Mesenchymal stem cell (in vitro differentiated cells and primary cell): ENCODE data around the gene FBXO9.

Experiments
- DNase-seq: peaks from one replicate; pipeline ENCODE4 v3.0.0-alpha.2; 2013
- H2AFZ ChIP-seq: one replicate; pipeline ENCODE4 v1.6.1; 2013; ENCODE audit warnings: low read depth, mild to moderate bottlenecking, control low read depth, inconsistent platforms, low read length, moderate library complexity
- H2AK5ac ChIP-seq: 2 replicates; pipeline ENCODE4 v1.6.1; 2013; ENCODE audit warnings: low read length, moderate library complexity, mild to moderate bottlenecking, inconsistent platforms; ENCODE audit not compliant: severe bottlenecking
- H2BK120ac ChIP-seq: one replicate; pipeline ENCODE4 v1.6.1; 2013; ENCODE audit warnings: low read depth, mild to moderate bottlenecking, inconsistent platforms, low read length, moderate library complexity
- H2BK12ac ChIP-seq, 2 experiments: one replicate each; pipeline ENCODE4 v1.6.1; 2013; ENCODE audit warnings: inconsistent platforms in 2 of 2, low read length in 2 of 2, mild to moderate bottlenecking in 2 of 2, moderate library complexity in 2 of 2, control low read depth in 1 of 2
- H2BK15ac ChIP-seq: one replicate; pipeline ENCODE4 v1.6.1; 2013; ENCODE audit warnings: mild to moderate bottlenecking, low read depth, inconsistent platforms; ENCODE audit not compliant: poor library complexity, severe bottlenecking
- H2BK5ac ChIP-seq: 2 replicates; pipeline ENCODE4 v1.6.1; 2013; ENCODE audit warnings: low read depth, mild to moderate bottlenecking, low read length, control low read depth, inconsistent platforms; ENCODE audit not compliant: poor library complexity, severe bottlenecking
- H3K14ac ChIP-seq, 2 experiments: one replicate each; pipeline ENCODE4 v1.6.1; 2013; ENCODE audit warnings: inconsistent platforms in 2 of 2, low read length in 2 of 2, control low read depth in 1 of 2, mild to moderate bottlenecking in 1 of 2, moderate library complexity in 1 of 2
- H3K18ac ChIP-seq, 2 experiments: one replicate each; pipeline ENCODE4 v1.6.1; 2013; ENCODE audit warnings: inconsistent platforms in 2 of 2, low read length in 2 of 2, control low read depth in 1 of 2, low read depth in 1 of 2, mild to moderate bottlenecking in 1 of 2
- H3K23ac ChIP-seq, 2 experiments: one replicate each; pipeline ENCODE4 v1.6.1; 2013; ENCODE audit warnings: inconsistent platforms in 2 of 2, low read length in 2 of 2, mild to moderate bottlenecking in 2 of 2, moderate library complexity in 2 of 2, control low read depth in 1 of 2
- H3K27ac ChIP-seq: 2 replicates; pipeline ENCODE4 v1.5.1; 2013; ENCODE audit warnings: mild to moderate bottlenecking, moderate library complexity, low read length, control low read depth, inconsistent platforms; ENCODE audit not compliant: poor library complexity, severe bottlenecking
- H3K27me3 ChIP-seq, 2 experiments: 2 replicates each; pipeline versions ENCODE4 v1.6.1 to v1.7.0; 2013; ENCODE audit warnings: low read length in 2 of 2, mild to moderate bottlenecking in 2 of 2, moderate library complexity in 2 of 2, control low read depth in 1 of 2, inconsistent platforms in 1 of 2; ENCODE audit not compliant: control insufficient read depth in 1 of 2, insufficient read depth in 1 of 2
- H3K36me3 ChIP-seq, 2 experiments: 2 replicates each; pipeline versions ENCODE4 v1.6.1 to v1.7.0; 2013; ENCODE audit warnings: low read length in 2 of 2, control low read depth in 1 of 2, inconsistent platforms in 1 of 2, low read depth in 1 of 2, mild to moderate bottlenecking in 1 of 2; ENCODE audit not compliant: insufficient read depth in 2 of 2, control insufficient read depth in 1 of 2
- H3K4ac ChIP-seq, 2 experiments: one replicate each; pipeline ENCODE4 v1.6.1; 2013; ENCODE audit warnings: inconsistent platforms in 2 of 2, low read length in 2 of 2, mild to moderate bottlenecking in 2 of 2, moderate library complexity in 2 of 2, control low read depth in 1 of 2, low read depth in 1 of 2
- H3K4me1 ChIP-seq: 2 replicates; pipeline ENCODE4 v1.6.1; 2013; ENCODE audit warnings: low read depth, low read length, control low read depth; ENCODE audit not compliant: control insufficient read depth, insufficient read depth
- H3K4me2 ChIP-seq: 2 replicates; pipeline ENCODE4 v1.6.1; 2013; ENCODE audit warnings: low read length, mild to moderate bottlenecking, inconsistent platforms; ENCODE audit not compliant: poor library complexity, severe bottlenecking
- H3K4me3 ChIP-seq, 2 experiments: 2 replicates each; pipeline versions ENCODE4 v1.5.1 to v1.7.0; 2013; ENCODE audit warnings: low read length in 2 of 2, mild to moderate bottlenecking in 2 of 2, control low read depth in 1 of 2, low read depth in 1 of 2; ENCODE audit not compliant: insufficient read depth in 1 of 2
- H3K79me1 ChIP-seq: replicated peaks from 2 replicates; pipeline ENCODE4 v1.6.1; 2013; ENCODE audit warnings: mild to moderate bottlenecking, control low read depth, low read length, inconsistent platforms; ENCODE audit not compliant: poor library complexity, severe bottlenecking
- H3K9ac ChIP-seq: 2 replicates; pipeline ENCODE4 v1.7.0; 2013; ENCODE audit warnings: mild to moderate bottlenecking, low read length, moderate library complexity
- H3K9me3 ChIP-seq: 2 replicates; pipeline ENCODE4 v1.7.0; 2013; ENCODE audit warnings: mild to moderate bottlenecking, low read length; ENCODE audit not compliant: control insufficient read depth
- H4K8ac ChIP-seq: one replicate; pipeline ENCODE4 v1.6.1; 2013; ENCODE audit warnings: inconsistent platforms, mild to moderate bottlenecking, low read length, moderate library complexity
- H4K91ac ChIP-seq: one replicate; pipeline ENCODE4 v1.6.1; 2013; ENCODE audit warnings: mild to moderate bottlenecking, low read length, inconsistent platforms
- WGBS: methylation state at CpG from one replicate; pipeline ENCODE4 v1.1.7; 2013; ENCODE audit warnings: mixed read lengths; 5-methylcytosine and 5-hydroxymethylcytosine counted together

The FBXO9 gene

DNA sequence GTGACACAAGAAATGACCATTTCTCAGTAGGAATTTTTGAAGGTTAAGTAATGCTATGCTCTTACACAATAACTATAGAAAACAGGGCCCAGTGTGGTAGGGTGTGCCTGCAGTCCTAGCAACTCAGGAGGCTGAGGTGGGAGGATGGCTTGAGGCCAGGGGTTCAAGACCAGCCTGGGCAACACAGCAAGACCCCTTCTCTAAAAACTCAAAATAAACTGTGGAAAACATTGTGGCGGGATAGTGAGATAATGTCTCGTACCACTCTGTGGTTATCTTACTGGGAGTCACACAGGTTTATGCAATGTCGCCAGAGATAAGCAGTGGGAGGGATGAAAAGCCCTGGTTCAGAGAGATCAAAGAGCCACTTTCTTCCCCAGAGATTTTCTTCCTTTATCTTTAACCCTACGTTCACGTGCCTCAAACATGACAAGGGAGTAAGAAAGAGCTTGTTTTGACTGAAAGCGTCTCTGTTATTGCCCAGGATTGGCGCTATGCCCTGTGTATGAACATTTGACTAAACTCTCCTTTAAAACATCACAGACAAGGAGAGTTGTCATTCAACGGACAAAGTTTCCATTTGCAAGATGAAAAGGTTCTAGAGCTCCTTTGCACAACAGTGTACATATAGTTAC is 69.5 kb downstream of the FBXO9 start:
- no peaks in the 10 kb centered on the region for H3K79me1 ChIP-seq
- no peak overlapping the region for H2AK5ac ChIP-seq
- no peak overlapping the region for H4K91ac ChIP-seq
- no peak overlapping the region for H3K9ac ChIP-seq
- H3K14ac ChIP-seq, result no peak overlapping the region
- 43% methylated on average over 7 of the region's 8 CpGs for WGBS
- no peak overlapping the region for H3K4me3 ChIP-seq
- no peak for DNase-seq
- no peak overlapping the region for H2BK5ac ChIP-seq
- peaks cover 0 to 20% of the 10 kb centered on the region in 2 experiments for H3K27me3 ChIP-seq
- H4K8ac ChIP-seq, result no peak overlapping the region
- H3K36me3 ChIP-seq, result no peaks in the 10 kb centered on the region
- H2BK120ac ChIP-seq, result no peak overlapping the region
- H2BK12ac ChIP-seq, result no peak overlapping the region
- H3K4me1 ChIP-seq, result peaks cover 3% of the 10 kb centered on the region
- no peak overlapping the region for H3K4me2 ChIP-seq
- no peak overlapping the region for H2AFZ ChIP-seq
- H3K9me3 ChIP-seq, result no peaks in the 10 kb centered on the region
- H3K4ac ChIP-seq, result no peak overlapping the region
- H2BK15ac ChIP-seq, result no peak overlapping the region
- H3K23ac ChIP-seq, result no peak overlapping the region
- H3K27ac ChIP-seq, result no peak overlapping the region
- no peak overlapping the region for H3K18ac ChIP-seq

DNA sequence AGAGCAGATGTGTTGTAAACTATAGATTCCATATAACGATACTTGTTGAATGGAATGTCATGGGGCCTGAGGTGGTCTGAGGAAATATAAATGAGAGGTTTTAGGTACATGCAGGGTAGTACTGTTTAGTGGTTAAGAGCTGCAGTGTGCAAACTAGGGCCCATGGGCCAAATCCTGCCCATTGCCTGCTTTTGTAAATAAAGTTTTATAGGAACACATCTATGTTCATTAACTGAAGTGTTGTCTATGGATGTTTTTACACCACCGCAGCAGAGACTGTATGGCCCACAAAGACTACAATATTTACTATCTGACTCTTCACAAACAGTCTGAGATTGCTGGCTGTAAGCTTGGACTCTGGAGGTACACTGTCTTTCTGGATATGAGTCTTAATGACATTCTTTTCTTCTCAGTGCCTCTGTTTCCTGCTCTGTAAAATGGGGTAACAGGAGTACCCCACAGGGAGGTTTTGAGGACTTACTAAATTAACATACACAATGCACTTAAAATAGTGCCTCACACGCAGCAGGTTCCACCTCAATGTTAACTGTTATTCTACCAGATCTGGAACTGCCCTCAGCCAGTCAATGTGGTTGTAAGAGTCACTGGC is 70.9 kb downstream of the FBXO9 start:
- 85% methylated on average over 2 of the region's 3 CpGs for WGBS
- Histone ChIP-seq H2BK15ac (no peak overlapping the region), H3K14ac (no peak overlapping the region), H3K4me2 (no peak overlapping the region), H4K8ac (no peak overlapping the region), H2BK12ac (no peak overlapping the region), H3K9ac (no peak overlapping the region), H3K4me3 (no peak overlapping the region), H3K27ac (no peak overlapping the region), H3K79me1 (no peaks in the 10 kb centered on the region), H2BK120ac (no peak overlapping the region), H3K18ac (no peak overlapping the region), H2AFZ (no peak overlapping the region), H3K4ac (no peak overlapping the region), H3K27me3 (peaks cover 0 to 11% of the 10 kb centered on the region in 2 experiments), H2AK5ac (no peak overlapping the region), H3K4me1 (no peaks in the 10 kb centered on the region), H4K91ac (no peak overlapping the region), H3K36me3 (no peaks in the 10 kb centered on the region), H3K9me3 (no peaks in the 10 kb centered on the region), H2BK5ac (no peak overlapping the region), H3K23ac (no peak overlapping the region)
- no peak for DNase-seq

DNA sequence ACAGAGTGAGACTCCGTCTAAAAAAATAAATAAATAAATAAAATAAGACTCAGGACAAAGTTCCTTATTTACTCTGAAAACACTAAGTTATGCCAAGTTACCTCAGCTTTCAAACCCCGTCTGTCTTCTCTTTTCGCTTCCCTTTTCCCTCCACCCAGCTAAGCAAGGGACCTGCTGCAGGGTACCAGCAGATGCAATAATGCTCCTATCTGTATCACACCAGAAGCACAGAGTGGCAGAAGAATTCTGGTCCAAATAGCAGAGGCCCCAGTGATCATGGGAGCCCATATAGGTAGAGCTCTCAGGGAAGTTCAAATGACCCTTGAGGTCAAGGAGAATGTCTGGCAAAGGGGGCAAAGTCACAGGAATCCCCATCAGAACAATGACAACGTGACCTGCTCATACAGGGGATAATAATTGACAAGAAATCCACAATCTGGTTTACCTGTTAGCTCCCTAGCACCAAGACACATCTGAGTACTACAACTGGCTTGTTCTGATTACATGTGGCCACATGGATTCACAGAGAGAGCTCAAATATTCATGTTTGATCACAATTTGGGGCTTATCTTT is 74.7 kb downstream of the FBXO9 start:
- no peaks in the 10 kb centered on the region for H3K36me3 ChIP-seq
- H2BK12ac ChIP-seq, result no peak overlapping the region
- no peak overlapping the region for H3K4me2 ChIP-seq
- no peaks in the 10 kb centered on the region for H3K79me1 ChIP-seq
- H3K14ac ChIP-seq, result no peak overlapping the region
- no peak overlapping the region for H4K8ac ChIP-seq
- H2AFZ ChIP-seq, result no peak overlapping the region
- no peak overlapping the region for H3K4me3 ChIP-seq
- H3K4ac ChIP-seq, result no peak overlapping the region
- H2BK5ac ChIP-seq, result no peak overlapping the region
- no peak overlapping the region for H2AK5ac ChIP-seq
- no peak overlapping the region for H4K91ac ChIP-seq
- H3K9ac ChIP-seq, result no peak overlapping the region
- no peaks in the 10 kb centered on the region for H3K4me1 ChIP-seq
- no peak overlapping the region for H3K18ac ChIP-seq
- H2BK15ac ChIP-seq, result no peak overlapping the region
- no peak overlapping the region for H3K27ac ChIP-seq
- no peak overlapping the region for H3K23ac ChIP-seq
- H3K27me3 ChIP-seq, result no peaks in the 10 kb centered on the region
- no peaks in the 10 kb centered on the region for H3K9me3 ChIP-seq
- no peak overlapping the region for H2BK120ac ChIP-seq
- 78% methylated on average over 4 of the region's 4 CpGs for WGBS
- no peak for DNase-seq

DNA sequence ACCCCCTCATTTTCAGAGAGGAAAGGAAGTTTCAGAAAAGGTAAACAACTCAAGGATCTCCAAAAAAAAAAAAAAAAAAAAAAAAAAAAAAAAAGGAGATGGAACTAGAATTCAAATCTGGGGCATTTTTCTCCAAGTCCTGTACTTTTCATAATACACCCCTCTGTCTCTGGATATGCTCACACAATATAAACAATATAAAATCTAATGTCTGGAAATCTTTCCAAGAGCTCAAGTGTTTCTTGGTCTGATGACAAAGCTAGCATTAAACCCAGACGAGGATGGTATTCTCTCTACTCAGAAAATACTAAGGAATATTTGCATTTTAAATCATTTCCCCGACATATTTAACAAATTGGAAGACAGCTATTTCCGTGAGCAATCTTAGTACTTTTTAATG is 77.6 kb downstream of the FBXO9 start:
- Histone ChIP-seq H3K27me3 (no peaks in the 10 kb centered on the region), H4K8ac (no peak overlapping the region), H3K4me1 (no peaks in the 10 kb centered on the region), H3K27ac (no peak overlapping the region), H2BK12ac (no peak overlapping the region), H3K23ac (no peak overlapping the region), H2BK120ac (no peak overlapping the region), H4K91ac (no peak overlapping the region), H2AFZ (no peak overlapping the region), H2BK5ac (no peak overlapping the region), H2BK15ac (no peak overlapping the region), H3K4me3 (no peak overlapping the region), H3K4ac (no peak overlapping the region), H3K9ac (no peak overlapping the region), H3K9me3 (no peaks in the 10 kb centered on the region), H3K4me2 (no peak overlapping the region), H3K36me3 (no peaks in the 10 kb centered on the region), H2AK5ac (no peak overlapping the region), H3K18ac (no peak overlapping the region), H3K14ac (no peak overlapping the region), H3K79me1 (no peaks in the 10 kb centered on the region)
- WGBS, result 75% methylated on average over 1 of the region's 3 CpGs
- DNase-seq, result no peak
